HepG2 (cell line): ENCODE data around the gene PET100. TPM values are rescaled to one million over a fixed set of nuclear protein-coding genes. Genes with fewer than 3 reads are reported as not detected.

ENCODE experiments used
- ATAC-seq: fragments of 200-7000 bp; cut with Tn5 transposase; 3 replicates; pipeline ENCODE4 v1.9.1; 2020; ENCODE audit warnings: mild to moderate bottlenecking, moderate library complexity
- BruUV-seq: library from RNA; stranded (reverse); fragments of 400-500 nt; replicated peaks from 2 replicates; lab custom pipeline; 2021; lab: Mats Ljungman, UMichigan
- CTCF ChIA-PET: fragments of 300-600 bp; formaldehyde crosslinking; extraction: SDS; loops from one replicate; lab custom pipeline; 2021; ENCODE audit warnings: low total read pairs, inconsistent platforms, low intra/inter-chr PET ratio; lab: Yijun Ruan, JAX
- POLR2A ChIA-PET: fragments of 350-600 bp; sonication (Branson Sonifier 250); formaldehyde crosslinking; loops from one replicate; lab custom pipeline; 2020; ENCODE audit warnings: antibody characterized with exemption, inconsistent platforms; lab: Yijun Ruan, JAX
- DNase-seq: peaks from one replicate; pipeline ENCODE4 v3.0.0-alpha.2; 2015; ENCODE audit warnings: low spot score
- FAIRE-seq: peaks from 3 replicates; lab custom pipeline; 2011; peaks lifted over from hg19 to GRCh38; lab: Jason Lieb, UNC
- H2AFZ ChIP-seq: one replicate; pipeline ENCODE4 v1.6.1; 2011; ENCODE audit warnings: low read length, inconsistent platforms
- H3K27ac ChIP-seq: fragments of 300-600 bp; 3 replicates; pipeline ENCODE4 v1.8.0; 2011; ENCODE audit warnings: mixed run types, mild to moderate bottlenecking, mixed read lengths, low read length, inconsistent platforms; ENCODE audit not compliant: insufficient read depth; ENCODE audit errors: extremely low read length
- H3K27me3 ChIP-seq, 2 experiments: fragments of 200-600 bp in 1 of 2; 2 replicates in 1 of 2; 3 replicates in 1 of 2; pipeline versions ENCODE4 v1.6.0 to v1.8.0; 2011; ENCODE audit warnings: low read length in 2 of 2, mild to moderate bottlenecking in 2 of 2, moderate library complexity in 2 of 2, inconsistent platforms in 1 of 2; ENCODE audit not compliant: insufficient read depth in 2 of 2, control insufficient read depth in 1 of 2
- H3K36me3 ChIP-seq, 2 experiments: fragments of 200-600 bp in 1 of 2; replicated peaks in 1 of 2; 2 replicates in 1 of 2; 3 replicates in 1 of 2; pipeline versions ENCODE4 v1.5.1 to v1.8.0; 2011; ENCODE audit warnings: low read length in 2 of 2, inconsistent platforms in 1 of 2; ENCODE audit not compliant: insufficient read depth in 2 of 2, control insufficient read depth in 1 of 2
- H3K4me1 ChIP-seq: 2 replicates; pipeline ENCODE4 v1.5.1; 2012; ENCODE audit warnings: low read length, inconsistent platforms; ENCODE audit not compliant: insufficient read depth
- H3K4me2 ChIP-seq: 2 replicates; pipeline ENCODE4 v1.6.0; 2011; ENCODE audit warnings: low read depth, low read length, inconsistent platforms
- H3K4me3 ChIP-seq, 3 experiments: fragments of 200-600 bp in 1 of 3; sonication (generic), shearing (Covaris generic) in 1 of 3; replicated peaks in 1 of 3; 2 replicates each; pipeline ENCODE4 v1.5.1; 2011 to 2016; ENCODE audit warnings: low read length in 3 of 3, inconsistent platforms in 2 of 3, low read depth in 2 of 3, mild to moderate bottlenecking in 2 of 3, control low read depth in 1 of 3, mixed read lengths in 1 of 3; ENCODE audit not compliant: insufficient read depth in 1 of 3
- H3K79me2 ChIP-seq: one replicate; pipeline ENCODE4 v1.6.1; 2011; ENCODE audit warnings: low read length, inconsistent platforms; ENCODE audit not compliant: insufficient read depth
- H3K9ac ChIP-seq: 2 replicates; pipeline ENCODE4 v1.6.0; 2011; ENCODE audit warnings: mild to moderate bottlenecking, low read depth, low read length, inconsistent platforms; ENCODE audit not compliant: insufficient read depth
- H3K9me3 ChIP-seq: 2 replicates; pipeline ENCODE4 v1.5.1; 2012; ENCODE audit warnings: mild to moderate bottlenecking, low read length
- H4K20me1 ChIP-seq: 2 replicates; pipeline ENCODE4 v1.6.0; 2011; ENCODE audit warnings: inconsistent platforms, mild to moderate bottlenecking, low read length, moderate library complexity; ENCODE audit not compliant: insufficient read depth
- MAFG ChIP-seq: sonication (generic); formaldehyde crosslinking; IDR thresholded peaks from 2 replicates; pipeline ENCODE4 v1.5.1; 2020; ENCODE audit warnings: mild to moderate bottlenecking, missing genetic modification reagents
- NFYB ChIP-seq: sonication (generic); formaldehyde crosslinking; IDR thresholded peaks from 2 replicates; pipeline ENCODE4 v1.4.0; 2020; ENCODE audit warnings: missing genetic modification reagents
- PRMT3 ChIP-seq: sonication (generic); formaldehyde crosslinking; IDR thresholded peaks from 2 replicates; pipeline ENCODE4 v1.8.1; 2022; ENCODE audit warnings: low read depth, mild to moderate bottlenecking, moderate library complexity, missing genetic modification reagents, borderline replicate concordance
- RFX5 ChIP-seq: IDR thresholded peaks from 2 replicates; pipeline ENCODE4 v1.6.1; 2011; ENCODE audit warnings: low read depth, low read length, improper control_type of control experiment
- SATB2 ChIP-seq: sonication (generic); formaldehyde crosslinking; IDR thresholded peaks from 2 replicates; pipeline ENCODE4 v1.5.0; 2020; ENCODE audit warnings: missing genetic modification reagents
- SMARCE1 ChIP-seq: fragments of 450-650 bp; IDR thresholded peaks from 2 replicates; pipeline ENCODE4 v1.6.1; 2017; ENCODE audit warnings: borderline replicate concordance
- ZMYM3 ChIP-seq: sonication (generic); formaldehyde crosslinking; IDR thresholded peaks from 2 replicates; pipeline ENCODE4 v1.5.1; 2020; ENCODE audit warnings: mild to moderate bottlenecking, missing genetic modification reagents
- ZMYM4 ChIP-seq: sonication (generic); formaldehyde crosslinking; IDR thresholded peaks from 2 replicates; pipeline ENCODE4 v1.8.1; 2023; ENCODE audit warnings: mild to moderate bottlenecking, missing genetic modification reagents
- ZNF121 ChIP-seq: sonication (generic); formaldehyde crosslinking; IDR thresholded peaks from 2 replicates; pipeline ENCODE4 v1.5.0; 2020; ENCODE audit warnings: mild to moderate bottlenecking, missing genetic modification reagents
- WGBS: methylation state at CpG from one replicate; pipeline ENCODE4 v1.1.6; 2017; ENCODE audit warnings: low lambda C conversion rate; 5-methylcytosine and 5-hydroxymethylcytosine counted together
- in situ Hi-C: cut with HindIII; loops from 2 replicates; pipeline ENCODE4 v1.10.0; 2017; ENCODE audit warnings: low pct_unique_long_range_greater_than_20kb; ENCODE audit not compliant: extremely low pct_ligation_motif_present
- intact Hi-C: fragments of 100-400 bp; cut with micrococcal nuclease; formaldehyde crosslinking; loops from one replicate; pipeline ENCODE4 v1.10.0; 2022; ENCODE audit not compliant: unreplicated experiment
- polyA plus RNA-seq, 8 experiments: library from polyadenylated mRNA; depleted of rRNA in 3 of 8; stranded (reverse) in 7 of 8; unstranded in 1 of 8; fragments of >200 nt; fragmentation: Illumina TruSeq in 4 of 8; extraction: Trizol in 4 of 8; gene quantifications; 2 replicates each; pipeline versions ENCODE4 v1.2.1 to v1.2.3, GENCODE V29; 2011 to 2016; ENCODE audit warnings: low read depth in 4 of 8, missing spikeins in 1 of 8, mixed read lengths in 1 of 8; ENCODE audit not compliant: insufficient read depth in 1 of 8
- total RNA-seq, 5 experiments: library from RNA; depleted of rRNA; stranded (reverse); fragments of >200 nt; fragmentation: Illumina TruSeq; extraction: Trizol; gene quantifications; 2 replicates each; pipeline ENCODE4 v1.2.3, GENCODE V29; 2016; ENCODE audit warnings: low read depth in 1 of 5

Gene PET100
- total and polyA plus RNA-seq, 2 of the 13 experiments (the other 11 are each of a cell fraction or from before 2014, with no cell fraction given), result 22.3 to 66.5 TPM

DNA sequence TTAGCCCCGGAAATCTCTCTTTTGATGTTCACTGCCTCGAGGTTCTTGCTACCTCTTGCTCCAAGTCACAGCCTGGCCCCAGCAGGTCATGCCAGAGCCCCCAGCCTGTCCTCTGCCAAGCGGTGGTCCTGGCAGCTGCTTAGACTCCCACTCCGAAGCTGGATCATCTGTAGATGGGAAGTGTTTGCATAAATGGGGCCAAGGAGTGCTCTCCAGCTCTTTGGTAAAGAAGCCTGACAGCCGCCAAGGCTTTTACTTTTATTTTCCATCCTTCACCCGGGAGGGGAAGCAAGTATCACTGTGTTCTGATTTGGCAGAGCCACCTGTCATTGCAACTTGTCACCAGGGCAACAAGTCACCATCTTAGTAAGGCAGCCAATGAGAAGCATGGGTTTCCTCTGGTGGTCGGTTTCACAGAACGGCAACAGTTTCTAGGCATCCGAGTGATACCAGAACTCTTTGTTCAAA lies 28.7 kb downstream of the PET100 start:
- no TSS peak for BruUV-seq
- CTCF ChIA-PET, result no interaction called here
- no peak for ATAC-seq

DNA sequence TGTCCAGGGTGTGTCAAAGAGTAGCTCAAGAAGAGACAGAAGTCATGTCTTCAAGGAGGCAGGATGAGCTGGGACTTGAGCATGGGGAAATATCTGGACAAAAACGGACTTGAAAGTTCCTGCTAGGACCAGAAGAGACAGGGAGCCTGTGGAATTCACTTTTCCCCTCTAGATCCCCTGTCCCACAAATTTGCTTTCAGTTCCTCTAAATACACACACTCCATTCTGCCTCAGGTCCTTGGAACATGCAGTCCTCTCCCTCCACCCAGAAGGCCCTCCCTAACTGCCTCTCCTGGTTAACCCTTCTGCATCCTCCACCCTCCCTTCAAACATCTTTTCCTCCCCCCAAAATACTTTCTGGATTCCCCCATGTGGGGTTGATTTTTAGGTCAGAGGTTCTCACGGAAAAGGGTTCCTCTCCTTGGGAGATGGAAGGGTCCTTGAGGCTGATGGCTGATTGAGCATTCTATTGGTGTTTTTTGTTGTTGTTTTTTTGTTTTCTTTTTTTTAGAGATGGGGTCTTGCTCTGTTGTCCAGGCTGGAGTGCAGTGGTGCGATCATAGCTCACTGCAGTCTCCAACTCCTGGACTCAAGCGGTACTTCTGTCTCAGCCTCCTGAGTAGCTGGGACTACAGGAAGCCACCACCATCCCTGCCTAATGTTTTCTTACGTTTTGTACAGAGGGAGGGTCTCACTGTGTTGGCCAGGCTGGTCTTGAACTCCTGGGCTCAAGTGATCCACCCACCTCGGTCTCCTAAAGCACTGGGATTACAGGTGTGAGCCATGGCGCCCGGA lies 32.3 kb downstream of the PET100 start:
- BruUV-seq, result no TSS peak
- Histone ChIP-seq H3K9me3 (no peaks in the 10 kb centered on the region), H3K79me2 (no peaks in the 10 kb centered on the region), H3K4me2 (no peak overlapping the region), H2AFZ (no peak overlapping the region), H3K4me3 (no peak overlapping the region), H3K36me3 (no peaks in the 10 kb centered on the region), H3K27ac (no peak overlapping the region), H4K20me1 (no peaks in the 10 kb centered on the region), H3K9ac (no peak overlapping the region), H3K4me1 (peaks cover 7% of the 10 kb centered on the region), H3K27me3 (peaks cover 0 to 3% of the 10 kb centered on the region in 2 experiments; a peak in 2 of 5 replicates)
- no peak for ATAC-seq
- 52% methylated on average over 8 of the region's 8 CpGs for WGBS
- FAIRE-seq, result no peak
- intact Hi-C loops, result no loop called here
- 0 out of 2 replicates have a peak, but pooled peaks have one; percentile 19 for TF ChIP-seq ZNF121
- TF ChIP-seq ZMYM4 (CRISPR knock-in tag), result no peak
- no peak for TF ChIP-seq MAFG (CRISPR knock-in tag)
- no peak for TF ChIP-seq SMARCE1
- no peak for TF ChIP-seq PRMT3 (CRISPR knock-in tag)
- ChIA-PET POLR2A (no interaction called here), CTCF (no interaction called here)
- in situ Hi-C loops, result no loop called here
- no peak for DNase-seq

More for the DNA sequence above, 28.7 kb downstream of the PET100 start:
- in situ Hi-C loops (no loop called here), intact Hi-C loops (no loop called here)
- TF ChIP-seq SATB2 (CRISPR knock-in tag) (no peak), RFX5 (0 out of 2 replicates have a peak, but pooled peaks have one; percentile 30), NFYB (0 out of 2 replicates have a peak, but pooled peaks have one; percentile 27), ZMYM3 (CRISPR knock-in tag) (no peak)
- H3K9ac ChIP-seq, result no peak overlapping the region
- 16% methylated on average over 6 of the region's 9 CpGs for WGBS
- no peak overlapping the region for H2AFZ ChIP-seq
- no peak overlapping the region for H3K27ac ChIP-seq
- H3K79me2 ChIP-seq, result no peaks in the 10 kb centered on the region
- no peak overlapping the region for H3K4me3 ChIP-seq
- FAIRE-seq, result no peak
- no peaks in the 10 kb centered on the region; a peak in 2 of 5 replicates for H3K27me3 ChIP-seq
- no peaks in the 10 kb centered on the region for H3K36me3 ChIP-seq
- H4K20me1 ChIP-seq, result no peaks in the 10 kb centered on the region
- H3K4me1 ChIP-seq, result peaks cover 10% of the 10 kb centered on the region
- POLR2A ChIA-PET, result no interaction called here
- no peak for DNase-seq
- no peaks in the 10 kb centered on the region for H3K9me3 ChIP-seq
- no peak overlapping the region; the same call in 1 of the 2 replicates for H3K4me2 ChIP-seq
